GM12878 (cell line): Measurements from ENCODE around the gene ITIH2.

Experiments
- BCL11A ChIP-seq: IDR thresholded peaks from 2 replicates; pipeline ENCODE4 v1.6.1; 2011; ENCODE audit warnings: low read depth, low read length
- BMI1 ChIP-seq: fragments of 450-650 bp; IDR thresholded peaks from 2 replicates; pipeline ENCODE4 v1.6.1; 2016; ENCODE audit warnings: mild to moderate bottlenecking, moderate library complexity, borderline replicate concordance
- CHD2 ChIP-seq: IDR thresholded peaks from 2 replicates; pipeline ENCODE4 v1.6.1; 2011; ENCODE audit warnings: low read depth, low read length, improper control_type of control experiment, borderline replicate concordance
- CREB1 ChIP-seq: IDR thresholded peaks from 2 replicates; pipeline ENCODE4 v1.6.1; 2012; ENCODE audit warnings: low read depth, mild to moderate bottlenecking, inconsistent platforms
- CTCF ChIP-seq, 3 experiments: IDR thresholded peaks in 2 of 3; conservative IDR thresholded peaks in 1 of 3; 2 replicates each; pipeline ENCODE4 v1.5.1; 2011; ENCODE audit warnings: low read depth in 3 of 3, low read length in 3 of 3, mild to moderate bottlenecking in 3 of 3, control low read depth in 2 of 3, moderate library complexity in 2 of 3, inconsistent platforms in 1 of 3, mixed read lengths in 1 of 3; ENCODE audit not compliant: control insufficient read depth in 2 of 3, insufficient read depth in 1 of 3; ENCODE audit errors: extremely low read depth in 1 of 3
- MXI1 ChIP-seq: fragments of 150-350 bp; IDR thresholded peaks from 2 replicates; pipeline ENCODE4 v1.6.1; 2011; ENCODE audit warnings: low read depth, mild to moderate bottlenecking, inconsistent platforms, low read length, improper control_type of control experiment
- POLR2A ChIP-seq: IDR thresholded peaks from 2 replicates; pipeline ENCODE4 v1.6.1; 2011; ENCODE audit warnings: low read depth, mild to moderate bottlenecking, low read length
- YY1 ChIP-seq: IDR thresholded peaks from 2 replicates; pipeline ENCODE4 v1.6.1; 2011; ENCODE audit warnings: low read depth, mild to moderate bottlenecking, low read length
- ZBED1 ChIP-seq: IDR thresholded peaks from 2 replicates; pipeline ENCODE4 v1.6.1; 2016; ENCODE audit warnings: borderline replicate concordance

GRCh38 chr10:7722927-7723529 lies 19.9 kb downstream of the ITIH2 start:
- no peak for TF ChIP-seq CHD2
- no peak for TF ChIP-seq MXI1
- no peak for TF ChIP-seq CTCF (IDR thresholded peaks at IDR 0.05 in 2 of 3, conservative IDR thresholded peaks at IDR 0.05 in 1 of 3; ENCODE audit: control insufficient read depth in 2 of 3, extremely low read depth in 1 of 3, insufficient read depth in 1 of 3, low read depth in 3 of 3, low read length in 3 of 3)
- no peak for TF ChIP-seq CREB1
- TF ChIP-seq ZBED1, result no peak
- no peak for TF ChIP-seq BCL11A
- TF ChIP-seq BMI1, result no peak
- no peak for TF ChIP-seq POLR2A
- TF ChIP-seq YY1, result no peak
